Activated T-cell treated with anti-CD3 and anti-CD28 coated beads for 48 hours (primary cell): ENCODE measurements around the gene CEP120.
"Not testable (repeated sequence)": the region's sequence is repeated elsewhere in the genome, so short reads cannot be mapped to it uniquely, and the experiment has no call there.

Experiments
- DNase-seq: peaks from one replicate; pipeline ENCODE4 v3.0.0-alpha.2; 2020; ENCODE audit warnings: low read depth

Gene CEP120

DNA sequence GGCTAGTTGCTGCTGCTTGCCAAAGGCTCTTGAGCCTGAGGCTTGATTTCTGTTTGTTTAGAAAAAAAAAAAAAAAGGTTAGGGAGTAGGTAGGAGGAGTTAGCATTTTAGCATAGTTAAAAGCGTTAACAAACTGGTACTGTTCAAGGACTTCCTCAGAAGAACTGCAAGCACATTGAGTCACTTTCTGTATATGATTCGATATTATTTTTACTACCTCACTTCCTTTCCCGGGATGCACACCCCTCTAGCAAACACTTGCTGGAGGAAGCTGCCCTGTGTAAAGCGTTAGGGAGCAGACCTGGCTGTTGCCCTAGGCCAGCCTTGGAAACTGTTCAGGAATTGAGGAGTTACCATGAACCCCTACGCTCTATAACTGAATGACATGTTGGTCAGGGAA is 15.7 kb upstream of the CEP120 start:
- DNase-seq, result no peak

DNA sequence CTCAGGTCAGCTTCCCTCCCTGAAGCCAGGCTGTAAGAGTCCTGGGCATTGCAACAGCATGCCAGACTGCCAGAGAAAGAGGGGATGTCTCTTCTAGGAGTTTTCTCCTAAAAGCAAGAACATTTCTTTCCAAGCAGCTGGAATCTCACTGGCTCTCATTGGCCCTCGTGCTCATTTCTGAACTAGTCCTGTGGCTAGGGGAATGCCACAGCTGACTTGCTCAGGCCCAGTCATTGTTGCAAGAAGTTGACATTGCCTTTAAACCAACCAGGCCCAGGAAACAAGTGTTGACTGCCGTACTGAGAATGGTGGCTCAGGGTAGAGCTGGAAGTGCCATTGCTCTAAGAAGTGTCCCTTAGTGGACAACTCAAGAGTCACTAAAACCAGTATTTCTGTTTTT is 15.0 kb upstream of the CEP120 start:
- no peak for DNase-seq

DNA sequence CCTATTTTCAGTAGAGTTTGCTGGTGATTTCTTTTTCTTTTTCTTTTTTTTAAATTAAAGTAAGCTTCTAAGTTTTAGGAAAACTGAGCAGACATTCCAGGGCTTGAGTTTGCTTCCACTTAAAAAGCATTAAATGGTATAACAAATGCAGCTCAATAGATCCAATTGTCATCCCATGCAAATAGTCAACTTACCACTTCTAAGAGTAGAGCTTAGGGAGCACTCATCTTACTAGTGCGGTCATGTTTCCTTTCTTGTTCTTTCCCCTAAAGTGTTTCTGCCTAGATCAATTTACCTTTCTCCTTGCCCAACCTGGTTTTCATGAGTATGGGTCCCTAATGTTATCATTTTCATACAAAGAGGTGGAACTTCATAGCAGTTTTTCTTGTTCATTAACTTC is 13.0 kb upstream of the CEP120 start:
- DNase-seq, result no peak

DNA sequence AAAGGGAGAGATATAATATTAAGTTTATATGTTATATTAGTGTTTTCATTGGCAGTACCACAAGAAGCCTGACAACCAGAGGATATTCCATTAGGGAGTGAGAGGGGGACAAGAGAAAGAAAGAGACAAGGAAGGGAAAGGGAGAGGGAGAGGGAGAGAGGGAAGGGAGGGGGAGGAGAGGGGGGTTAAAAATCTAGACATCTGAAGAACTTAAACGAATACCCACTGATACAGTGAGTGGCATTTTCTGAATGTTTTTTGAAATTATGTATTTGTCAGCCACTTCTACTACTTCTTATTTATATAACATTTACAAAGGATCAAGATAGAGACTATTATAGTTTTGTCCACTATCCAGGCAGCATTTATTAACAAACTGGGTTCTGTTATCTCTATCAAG is 11.6 kb upstream of the CEP120 start:
- DNase-seq, result no peak

DNA sequence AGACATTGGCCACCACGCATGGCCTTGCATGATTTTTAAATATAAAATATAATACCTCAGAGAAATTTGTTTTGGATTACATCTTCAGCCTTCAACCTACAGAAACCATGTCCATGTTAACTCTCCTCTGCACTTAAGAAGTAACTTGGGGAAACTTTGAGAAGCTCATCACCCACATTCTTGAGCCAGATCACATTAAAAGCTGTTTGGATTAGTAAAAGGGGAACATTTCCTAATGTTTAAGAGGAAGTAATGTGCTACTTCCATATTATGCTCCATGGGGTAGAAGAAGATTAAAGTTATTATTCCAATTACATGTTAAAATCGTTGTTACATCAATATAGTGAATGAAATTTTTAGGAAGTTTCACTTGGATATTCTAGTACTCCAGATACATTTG is 10.4 kb upstream of the CEP120 start:
- DNase-seq, result no peak

DNA sequence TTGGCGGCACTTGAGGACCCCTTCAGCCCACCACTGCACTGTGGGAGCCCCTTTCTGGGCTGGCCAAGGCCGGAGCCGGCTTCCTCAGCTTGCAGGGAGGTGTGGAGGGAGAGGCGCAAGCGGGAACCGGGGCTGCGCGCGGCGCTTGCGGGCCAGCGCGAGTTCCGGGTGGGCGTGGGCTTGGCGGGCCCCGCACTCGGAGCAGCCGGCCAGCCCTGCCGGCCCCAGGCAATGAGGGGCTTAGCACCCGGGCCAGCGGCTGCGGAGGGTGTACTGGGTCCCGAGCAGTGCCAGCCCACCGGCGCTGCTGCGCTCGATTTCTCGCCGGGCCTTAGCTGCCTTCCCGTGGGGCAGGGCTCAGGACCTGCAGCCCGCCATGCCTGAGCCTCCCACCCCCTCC is 7.2 kb upstream of the CEP120 start:
- not testable (repeated sequence) for DNase-seq

DNA sequence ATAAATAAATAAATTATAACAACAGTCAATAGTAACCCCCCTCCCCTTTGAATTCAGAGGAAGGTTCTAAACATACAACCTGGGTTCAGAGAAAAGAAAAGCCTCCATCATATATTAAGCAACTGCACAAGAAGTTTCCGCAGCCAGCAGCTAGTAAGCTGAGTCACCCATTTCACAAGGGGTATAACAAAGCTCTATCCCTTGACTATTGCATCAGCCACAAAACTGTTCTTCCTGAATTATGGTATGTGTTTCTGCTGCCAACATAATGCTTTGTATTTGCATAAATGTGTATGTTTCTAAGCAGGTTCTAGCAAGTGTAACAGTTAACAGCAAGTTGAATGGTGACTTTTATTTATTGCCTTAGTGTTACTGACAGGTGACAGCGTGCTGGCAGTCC is 6.8 kb upstream of the CEP120 start:
- no peak for DNase-seq

DNA sequence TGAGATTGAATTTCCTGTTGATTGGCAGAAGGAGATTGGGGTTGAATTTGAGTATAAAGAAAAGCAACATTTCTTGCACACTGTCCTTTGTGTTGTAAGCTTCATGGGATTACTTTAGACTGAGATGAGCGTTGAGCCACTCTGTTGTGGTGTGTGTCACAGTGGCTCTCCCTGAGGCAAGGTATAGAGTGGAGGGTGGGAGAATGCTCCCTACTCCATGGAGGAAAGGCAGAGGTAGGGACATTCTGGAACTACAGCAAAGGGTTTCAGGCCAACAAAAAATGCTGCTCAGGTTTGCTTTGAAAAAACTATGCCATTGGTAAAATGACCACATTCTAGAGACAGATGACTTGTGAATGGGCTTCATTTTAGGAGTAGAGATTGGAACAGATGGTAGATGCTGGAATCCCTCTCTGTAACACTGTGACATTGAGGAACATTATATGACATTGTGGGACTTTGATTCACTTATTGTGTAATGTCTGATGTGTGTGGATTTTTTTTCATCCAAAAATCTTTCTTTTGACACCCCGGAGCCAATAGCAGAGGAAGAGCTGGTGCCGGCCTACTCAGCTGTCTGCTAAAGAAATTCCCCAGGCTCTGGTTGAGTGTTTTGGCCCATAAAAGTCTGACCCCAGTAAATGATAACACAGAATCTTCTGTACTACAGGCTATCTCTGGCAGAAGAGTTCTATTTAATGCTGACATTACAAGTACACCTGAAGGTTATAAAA is 6.2 kb upstream of the CEP120 start:
- DNase-seq, result no peak

DNA sequence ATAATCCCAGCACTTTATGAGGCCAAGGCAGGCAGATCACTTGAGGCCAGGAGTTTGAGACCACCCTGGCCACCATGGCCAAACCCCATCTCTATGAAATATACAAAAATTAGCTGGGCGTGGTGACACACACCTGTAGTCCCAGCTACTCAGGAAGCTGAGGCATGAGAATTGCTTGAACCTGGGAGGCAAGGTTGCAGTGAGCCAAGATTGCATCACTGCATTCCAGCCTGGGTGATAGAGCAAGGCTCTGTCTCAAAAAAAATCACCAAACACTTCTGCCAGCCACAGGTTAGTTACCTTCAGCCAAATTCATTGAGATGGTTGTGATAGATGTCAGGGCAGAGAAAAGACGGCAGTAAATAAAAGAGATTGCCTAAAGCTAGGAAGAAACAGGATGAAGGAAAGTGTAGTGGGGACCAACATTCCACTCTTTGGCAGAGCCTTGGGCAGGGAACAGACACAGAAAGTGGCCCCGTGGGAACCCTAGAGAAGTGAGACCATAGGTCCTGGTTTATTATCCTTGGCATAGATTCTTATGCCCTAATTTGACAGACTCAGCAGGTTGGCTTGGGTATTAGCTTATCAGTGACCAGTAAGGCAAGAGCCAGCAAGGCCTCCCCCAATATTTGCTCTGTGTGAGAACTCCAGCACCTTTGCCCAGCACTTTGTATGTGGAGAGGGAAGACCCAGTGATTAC is 5.5 kb upstream of the CEP120 start:
- DNase-seq, result no peak

DNA sequence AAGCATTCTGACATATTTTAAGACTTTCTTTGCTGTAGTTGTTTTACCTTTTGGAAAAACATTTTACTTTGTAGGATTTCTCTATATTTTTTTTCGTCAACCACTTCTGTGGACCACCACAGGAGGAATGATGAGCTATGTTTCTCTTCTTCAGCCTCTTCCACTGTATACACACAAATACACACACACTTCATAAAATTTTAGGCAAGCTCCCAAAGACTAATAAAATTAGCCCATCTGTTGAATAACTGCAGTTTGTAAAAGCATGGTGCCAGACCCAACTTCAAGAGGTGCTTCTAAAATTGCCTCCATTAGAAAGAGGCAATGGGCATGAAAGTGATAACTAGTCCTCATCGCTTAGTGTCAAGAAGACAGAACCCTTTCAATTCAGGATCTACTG is 4.1 kb upstream of the CEP120 start:
- no peak for DNase-seq

DNA sequence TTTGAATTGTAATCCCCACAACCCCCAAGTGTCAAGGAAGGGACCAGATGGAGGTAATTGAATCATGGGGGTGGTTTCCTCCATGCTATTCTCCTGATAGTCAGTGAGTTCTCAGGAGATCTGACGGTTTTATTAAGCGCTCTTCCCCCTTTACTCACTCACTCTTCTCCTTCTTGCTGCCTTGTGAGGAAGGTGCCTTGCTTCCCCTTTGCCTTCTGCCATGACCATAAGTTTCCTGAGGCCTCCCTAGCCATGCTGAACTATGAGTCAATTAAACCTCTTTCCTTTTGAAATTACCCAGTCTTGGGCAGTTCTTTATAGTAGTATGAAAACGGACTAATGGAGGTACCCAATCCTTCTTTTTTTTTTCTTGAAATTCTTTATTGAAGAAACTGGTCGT is 2.2 kb upstream of the CEP120 start:
- DNase-seq, result no peak

DNA sequence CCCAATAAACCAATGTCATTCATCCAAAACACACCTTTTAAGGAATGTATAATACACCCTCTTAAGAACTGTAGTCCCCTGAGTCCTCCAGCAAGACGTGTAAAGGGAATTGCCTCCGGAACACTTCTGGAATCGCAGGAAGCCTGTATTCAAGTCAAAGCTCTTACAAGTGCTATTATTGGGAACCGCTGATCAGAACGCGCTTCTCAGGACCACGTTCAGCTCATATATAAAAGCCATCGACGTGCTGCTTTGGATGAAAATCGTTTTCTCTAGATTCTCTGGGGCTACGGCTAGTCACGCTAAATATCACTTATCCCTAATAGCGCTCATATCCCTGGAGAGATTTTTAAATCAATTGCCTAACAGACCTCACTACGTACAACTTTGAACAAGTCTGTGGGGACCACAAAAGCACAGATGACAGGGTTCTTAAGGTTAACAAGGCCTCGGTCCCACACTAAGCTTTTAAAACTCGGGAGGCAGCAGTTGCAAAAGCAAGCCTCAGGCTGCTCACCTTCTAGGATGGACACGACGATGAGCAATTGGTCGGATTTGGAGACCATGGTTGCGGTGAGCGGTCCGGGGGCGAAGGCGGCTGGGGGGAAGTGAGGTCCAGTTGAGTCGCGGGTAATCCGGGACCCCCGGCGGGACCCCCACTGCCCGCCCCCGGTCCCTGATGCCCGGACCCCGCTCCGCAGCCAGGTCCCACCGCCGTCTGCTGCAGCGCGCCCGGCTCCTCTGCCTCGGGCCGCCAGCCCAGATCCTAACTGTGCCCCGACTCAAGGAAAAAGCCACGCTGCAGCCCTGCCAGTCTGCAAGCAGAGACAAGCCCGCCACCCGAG is 548 bp downstream of the CEP120 start:
- DNase-seq, result no peak

DNA sequence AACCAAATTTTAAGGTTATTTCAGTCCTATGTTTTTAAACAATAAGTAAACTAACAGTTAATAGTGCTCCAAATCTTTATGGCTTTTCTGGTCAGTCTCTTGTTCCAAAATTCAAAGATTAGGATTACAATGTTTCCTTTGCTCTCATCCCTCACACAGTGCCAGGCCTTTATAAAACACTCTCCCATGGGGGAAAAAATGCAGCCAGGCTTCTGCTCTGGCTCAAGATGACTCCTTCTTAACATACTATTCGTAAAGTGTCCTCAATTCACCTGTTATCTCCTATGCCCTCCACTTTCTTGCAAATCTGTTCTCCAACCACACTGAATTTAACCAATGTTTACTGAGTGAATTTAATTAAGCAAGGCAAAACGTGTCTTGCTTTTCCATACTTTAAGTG is 1.4 kb downstream of the CEP120 start:
- no peak for DNase-seq

DNA sequence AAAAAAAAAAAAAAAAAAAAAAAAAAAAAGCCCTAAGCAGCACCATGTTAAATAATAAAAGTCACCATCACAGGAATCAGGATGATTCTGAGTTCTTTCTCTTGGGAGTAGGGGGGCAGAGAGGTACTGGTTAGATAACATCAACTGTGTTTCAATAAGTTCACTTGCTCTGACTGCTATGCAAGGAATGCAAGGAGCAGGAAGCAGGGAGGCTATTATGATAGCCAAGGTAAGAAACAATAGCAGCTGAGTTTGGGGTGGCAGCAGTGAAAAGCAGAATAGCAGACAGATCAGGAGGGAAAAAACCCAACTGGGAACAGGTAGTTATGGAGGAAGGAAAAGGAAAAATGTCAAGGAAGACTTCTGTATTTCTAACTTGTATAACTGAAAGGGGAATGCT is 8.2 kb downstream of the CEP120 start:
- DNase-seq, result no peak

DNA sequence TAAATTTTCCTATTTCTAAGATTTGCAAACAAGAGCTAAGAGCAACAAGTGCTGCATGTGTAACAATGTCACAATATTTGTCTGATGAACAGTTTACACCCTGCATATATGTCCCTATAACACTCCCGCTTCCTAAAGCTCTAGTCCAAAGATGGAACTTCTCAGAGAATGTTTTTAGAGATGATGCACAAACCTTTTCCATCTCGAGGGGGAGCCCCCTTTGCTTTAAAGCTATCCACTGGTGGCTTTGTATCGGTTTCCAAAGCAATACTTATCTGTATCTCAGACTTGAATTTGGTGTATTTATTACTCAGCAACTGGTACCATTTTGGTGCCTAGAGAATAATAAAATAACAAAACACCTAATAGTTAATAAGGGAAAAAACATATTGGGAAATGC is 11.0 kb downstream of the CEP120 start:
- no peak for DNase-seq

DNA sequence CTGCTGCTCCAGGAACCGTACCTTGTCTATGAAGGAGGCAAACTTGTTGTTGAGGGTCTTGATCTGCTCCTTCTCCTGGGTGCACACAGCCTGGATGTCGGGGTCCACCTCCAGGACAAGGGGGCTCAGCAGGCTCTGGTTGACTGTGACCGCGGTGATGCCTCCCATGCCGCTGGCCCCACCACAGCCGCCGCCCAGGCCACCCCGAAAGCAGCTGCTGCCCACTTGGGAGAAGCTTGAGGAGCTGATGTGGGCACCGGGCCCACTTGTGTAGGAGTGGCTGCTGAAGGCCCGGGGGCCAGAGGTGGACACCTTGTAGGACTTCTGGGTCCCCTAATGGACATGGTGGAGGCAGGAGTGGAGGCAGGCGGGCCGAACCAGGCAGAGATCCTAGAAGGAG is 21.2 kb downstream of the CEP120 start:
- DNase-seq, result not testable (repeated sequence)

DNA sequence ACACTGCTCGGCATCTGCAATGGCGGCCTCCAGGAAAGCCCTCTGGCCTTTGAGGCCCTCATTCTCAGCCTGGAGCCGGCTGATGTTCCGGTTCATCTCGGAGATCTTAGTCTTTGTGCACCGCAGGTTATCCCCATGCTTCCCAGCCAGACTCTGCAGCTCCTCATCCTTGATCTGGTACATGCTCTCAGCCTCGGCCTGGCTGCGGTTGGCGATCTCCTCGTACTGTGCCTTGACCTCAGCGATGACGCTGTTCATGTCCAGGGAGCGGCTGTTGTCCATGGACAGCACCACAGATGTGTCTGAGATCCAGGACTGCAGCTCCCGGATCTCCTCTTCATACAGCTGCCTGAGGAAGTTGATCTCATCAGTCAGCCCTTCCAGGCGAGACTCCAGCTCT is 21.9 kb downstream of the CEP120 start:
- DNase-seq, result no peak

DNA sequence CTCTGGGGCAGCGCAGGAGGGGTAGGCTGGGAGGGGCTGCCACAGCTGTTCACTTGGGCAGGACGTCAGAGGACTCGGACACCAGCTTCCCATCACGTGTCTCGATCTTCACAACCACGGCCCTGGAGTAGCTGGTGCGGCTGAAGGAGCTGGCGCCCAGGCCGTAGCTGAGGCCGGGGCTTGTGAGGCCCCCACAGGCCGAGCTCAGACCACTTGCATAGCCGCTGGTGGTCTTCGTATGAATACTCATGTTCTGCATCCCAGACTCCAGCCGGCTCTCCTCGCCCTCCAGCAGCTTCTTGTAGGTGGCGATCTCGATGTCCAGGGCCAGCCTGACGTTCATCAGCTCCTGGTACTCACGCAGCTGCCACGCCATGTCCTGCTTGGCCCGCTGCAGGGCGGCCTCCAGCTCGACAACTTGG is 22.3 kb downstream of the CEP120 start:
- not testable (repeated sequence) for DNase-seq

DNA sequence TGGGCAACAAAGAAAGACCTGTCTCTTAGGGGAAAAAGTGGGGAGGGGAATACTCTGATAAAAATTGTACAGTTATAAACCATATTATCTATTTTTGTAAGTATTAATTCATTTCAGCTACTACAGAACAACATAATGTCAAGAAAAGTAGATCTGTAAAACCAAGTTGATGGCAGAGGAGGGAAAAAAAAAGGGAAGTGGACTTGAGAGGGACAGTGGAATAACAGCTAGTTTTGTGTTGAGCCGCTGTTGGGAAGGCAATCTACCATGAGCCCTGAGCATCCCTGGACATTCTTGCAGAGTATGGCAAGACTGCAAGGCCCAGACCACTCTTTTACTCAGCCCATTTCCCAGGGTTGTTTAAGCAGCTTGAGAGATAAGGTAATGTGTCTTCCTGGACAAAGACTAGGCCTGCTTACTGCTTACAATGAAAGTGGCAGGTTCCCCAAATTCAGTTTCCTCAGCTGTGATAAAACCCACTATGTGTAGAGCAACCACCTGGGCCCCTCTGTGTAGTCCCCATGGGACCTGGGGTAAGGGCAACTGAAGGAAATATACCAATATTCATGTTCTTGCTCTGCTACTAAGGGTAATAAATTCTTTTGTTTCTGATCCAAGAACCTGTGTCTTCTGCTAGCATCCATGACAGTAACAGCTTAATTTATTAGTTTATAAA is 25.0 kb downstream of the CEP120 start:
- DNase-seq, result no peak

DNA sequence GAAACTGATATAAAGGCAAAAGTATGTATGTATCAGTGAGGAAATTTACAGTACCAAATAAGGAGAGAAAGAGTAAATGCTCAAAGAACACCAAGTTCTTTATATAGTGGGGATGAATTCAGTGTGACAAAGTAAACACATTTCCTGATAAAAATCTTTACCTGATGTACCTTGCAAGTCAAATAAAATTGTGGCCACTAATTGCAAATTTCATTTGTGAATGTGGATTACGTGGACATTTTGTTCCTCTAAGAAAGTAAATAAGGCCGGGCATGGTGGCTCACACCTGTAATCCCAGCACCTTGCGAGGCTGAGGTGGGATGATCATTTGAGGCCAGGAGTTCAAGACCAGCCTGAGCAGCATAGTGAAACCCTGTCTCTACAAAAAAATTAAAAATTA is 25.7 kb downstream of the CEP120 start:
- DNase-seq, result no peak

DNA sequence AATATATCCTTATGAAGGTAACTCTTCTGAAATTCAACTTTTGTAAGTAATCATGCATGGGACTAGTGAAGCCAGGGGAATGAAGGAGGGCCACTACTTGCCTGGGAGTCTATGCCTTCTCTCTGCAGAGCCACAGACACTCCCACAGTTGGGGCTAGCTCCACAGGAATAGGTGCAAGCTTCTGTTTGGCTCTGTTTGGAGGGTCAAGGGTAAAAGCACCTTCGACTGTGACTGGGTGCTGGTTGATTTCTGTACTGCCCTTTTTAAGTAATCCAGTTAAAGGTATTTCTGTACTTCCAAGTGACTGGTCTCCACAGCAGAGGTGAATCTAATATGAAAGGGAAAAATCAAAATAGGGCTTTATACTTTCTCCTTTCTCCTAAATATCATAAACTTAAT is 32.2 kb downstream of the CEP120 start:
- no peak for DNase-seq

DNA sequence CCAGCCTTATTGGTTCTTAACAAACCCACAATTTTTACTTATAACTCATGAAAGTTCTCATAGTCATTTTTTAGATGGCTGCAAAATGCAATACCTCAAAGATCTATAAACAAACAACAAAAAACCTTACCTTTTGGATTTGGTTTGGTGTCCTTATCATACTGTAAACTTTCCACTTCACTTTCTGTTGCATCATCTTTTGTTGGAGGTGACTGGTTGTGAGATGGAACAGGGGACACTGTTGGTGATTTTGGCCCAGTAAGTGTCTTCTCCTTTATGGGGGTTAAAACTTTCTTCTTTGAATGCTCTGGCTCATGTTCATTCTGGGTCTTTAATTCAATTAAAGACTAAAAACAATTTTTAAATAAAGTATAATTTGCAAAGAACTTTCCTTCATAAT is 33.4 kb downstream of the CEP120 start:
- no peak for DNase-seq

DNA sequence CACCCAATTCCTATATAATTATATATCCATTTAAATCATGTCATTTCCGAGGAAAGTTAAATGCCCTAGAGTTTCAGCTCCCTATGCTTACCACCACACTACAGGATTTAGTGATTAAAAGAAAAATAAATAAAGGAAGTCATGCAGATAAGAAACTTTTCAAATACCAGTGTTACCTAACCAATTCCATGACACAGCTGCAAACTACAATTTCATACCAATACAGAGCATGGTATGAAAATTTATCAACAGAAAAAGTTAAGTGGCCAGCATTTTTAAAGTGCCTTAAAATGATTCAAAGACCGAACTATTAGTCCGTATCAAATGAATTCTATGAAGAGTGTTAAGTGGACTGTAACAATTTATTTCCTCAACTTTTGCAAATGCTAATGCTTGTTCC is 35.9 kb downstream of the CEP120 start:
- no peak for DNase-seq
